ENCODE measurements around the gene FADS3.

- TF ChIP-seq CTCF (IDR thresholded peaks at IDR 0.05): no peak
- TF ChIP-seq POLR2A (IDR thresholded peaks at IDR 0.05): no peak
These were observed 4.3 kb upstream of the FADS3 start for GRCh38 chr11:61895718-61896059.
